Measurements from ENCODE around the gene ARPP19. TPM values are rescaled to one million over a fixed set of nuclear protein-coding genes. Genes with fewer than 3 reads are reported as not detected.

Gene ARPP19
- total and polyA plus RNA-seq, 2 of the 4 experiments (the other 2 are of a cell fraction) = 33.4 to 65.2 TPM

DNA sequence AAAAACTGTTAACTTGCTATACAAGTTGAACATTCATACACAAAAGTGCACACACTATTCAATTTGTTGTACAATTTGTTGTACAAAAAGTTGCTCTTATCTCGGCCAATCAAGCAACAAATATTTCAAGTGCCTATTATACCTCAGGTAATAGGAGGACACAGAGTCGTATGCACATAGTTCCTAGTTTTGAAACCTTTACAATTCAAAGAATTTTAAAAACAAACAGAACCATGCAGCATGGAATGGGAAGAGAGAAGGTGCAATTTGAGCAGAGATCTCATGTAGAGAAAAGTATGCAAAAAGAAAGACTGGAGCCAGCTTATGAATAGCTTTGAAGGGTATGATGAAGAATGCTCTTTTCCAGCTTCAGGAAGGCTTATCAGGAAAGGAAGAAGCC lies 46.5 kb upstream of the ARPP19 start:
- Histone ChIP-seq H3K27ac (ENCODE audit: insufficient read depth, low read length) (no peak overlapping the region), H2BK20ac (ENCODE audit: low read depth, low read length) (no peak overlapping the region), H2BK15ac (ENCODE audit: low read depth, low read length) (no peak overlapping the region), H3K9me3 (ENCODE audit: control insufficient read depth, insufficient read depth, low read length) (no peaks in the 10 kb centered on the region), H3K27me3 (ENCODE audit: control insufficient read depth, insufficient read depth, low read length) (no peaks in the 10 kb centered on the region), H3K14ac (replicated peaks; ENCODE audit: low read depth, low read length) (no peak overlapping the region), H2BK5ac (ENCODE audit: low read depth, low read length, poor library complexity, severe bottlenecking) (no peak overlapping the region), H4K5ac (ENCODE audit: low read depth, low read length) (no peak overlapping the region), H3K36me3 (ENCODE audit: control insufficient read depth, insufficient read depth, low read length) (peaks cover 15% of the 10 kb centered on the region; the same call in 1 of the 2 replicates), H2AFZ (replicated peaks; ENCODE audit: low read length, poor library complexity) (no peak overlapping the region), H3K18ac (ENCODE audit: low read depth, low read length) (no peak overlapping the region), H3K56ac (ENCODE audit: extremely low read depth, insufficient read depth, low read length) (no peak overlapping the region), H3K9ac (ENCODE audit: low read depth, low read length) (no peak overlapping the region), H2AK9ac (replicated peaks; ENCODE audit: low read depth, low read length, poor library complexity) (no peak overlapping the region), H2BK120ac (ENCODE audit: low read depth, low read length) (no peak overlapping the region), H2AK5ac (ENCODE audit: low read depth, low read length) (no peak overlapping the region), H3K4me1 (ENCODE audit: control insufficient read depth, insufficient read depth, low read length) (no peaks in the 10 kb centered on the region), H3K79me1 (ENCODE audit: low read depth in 1 of 2, low read length in 2 of 2) (peaks cover 0 to 3% of the 10 kb centered on the region in 2 experiments; a peak in 1 of 4 replicates), H3K23ac (ENCODE audit: low read depth, low read length) (no peak overlapping the region), H4K20me1 (ENCODE audit: insufficient read depth, low read length) (no peaks in the 10 kb centered on the region), H4K91ac (ENCODE audit: insufficient read depth, low read depth, low read length) (no peak overlapping the region), H3K9me1 (ENCODE audit: insufficient read depth, low read length) (peaks cover 2% of the 10 kb centered on the region; the same call in 1 of the 2 replicates), H3K4me3 (ENCODE audit: insufficient read depth, low read depth, low read length) (no peak overlapping the region), H4K8ac (ENCODE audit: low read depth in 2 of 2, low read length in 2 of 2) (no peak overlapping the region), H3K4ac (ENCODE audit: low read depth, low read length) (no peak overlapping the region), H3K4me2 (ENCODE audit: low read depth, low read length) (no peak overlapping the region)
- no peak; the same call in 1 of the 2 replicates for ATAC-seq (ENCODE audit: low read depth)
- ChIA-PET CTCF (interaction anchor here (0.6 kb wide), 1 partner anchor 9 kb away, joined by 3 read pairs; no protein-coding TSS in a partner anchor), POLR2A (ENCODE audit: unreplicated experiment) (no interaction called here)
- TF ChIP-seq, protein P1, sequence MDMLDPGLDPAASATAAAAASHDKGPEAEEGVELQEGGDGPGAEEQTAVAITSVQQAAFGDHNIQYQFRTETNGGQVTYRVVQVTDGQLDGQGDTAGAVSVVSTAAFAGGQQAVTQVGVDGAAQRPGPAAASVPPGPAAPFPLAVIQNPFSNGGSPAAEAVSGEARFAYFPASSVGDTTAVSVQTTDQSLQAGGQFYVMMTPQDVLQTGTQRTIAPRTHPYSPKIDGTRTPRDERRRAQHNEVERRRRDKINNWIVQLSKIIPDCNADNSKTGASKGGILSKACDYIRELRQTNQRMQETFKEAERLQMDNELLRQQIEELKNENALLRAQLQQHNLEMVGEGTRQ (IDR thresholded peaks at IDR 0.05; ENCODE audit: low read depth, low read length) = no peak
- TF ChIP-seq CEBPB (IDR thresholded peaks at IDR 0.05; ENCODE audit: low read depth, low read length) (no peak), CHD1 (IDR thresholded peaks at IDR 0.05; ENCODE audit: low read depth, low read length) (no peak), RFX5 (IDR thresholded peaks at IDR 0.05; ENCODE audit: low read depth, low read length) (no peak)
- DNase-seq = no peak
- in situ Hi-C loops (cut with MboI; ENCODE audit: low sequenced_read_pairs) (no loop called here), dilution Hi-C loops (cut with HindIII; ENCODE audit: low sequenced_read_pairs, unreplicated experiment) (no loop called here), intact Hi-C loops (cut with micrococcal nuclease) (no loop called here)
- no TSS peak for BruUV-seq (replicated peaks)
- no CpG with 5 or more reads among the region's 2 CpGs for WGBS, 2 experiments (ENCODE audit: extremely low coverage in 2 of 2, insufficient read length in 1 of 2)

Measured in IMR-90 (cell line).